Hematopoietic multipotent progenitor cell treated with erythropoietin and hydrocortisone succinate and interleukin-3 and kit ligand, for 17 days (in vitro differentiated cells): ENCODE results near the gene FAM174B.

Experiments
- DNase-seq: peaks from one replicate; pipeline ENCODE4 v3.0.0-alpha.2; 2015; ENCODE audit warnings: low spot score

The FAM174B gene

GRCh38 chr15:92655178-92655995 lies at the start of gene FAM174B:
FAM174B (minus strand) TSS chr15:92655775.
- DNase-seq, result no peak

- DNase-seq, result no peak
These were observed 40.5 kb upstream of the FAM174B start for GRCh38 chr15:92696096-92696495.

GRCh38 chr15:92693691-92694331 lies 38.2 kb upstream of the FAM174B start:
- no peak for DNase-seq

- no peak for DNase-seq
These were observed 34.8 kb upstream of the FAM174B start for GRCh38 chr15:92690395-92690794.

- no peak for DNase-seq
These were observed 32.2 kb upstream of the FAM174B start for GRCh38 chr15:92687746-92688145.

GRCh38 chr15:92687195-92687602 lies 31.6 kb upstream of the FAM174B start:
- no peak for DNase-seq

- no peak for DNase-seq
These were observed 27.9 kb upstream of the FAM174B start for GRCh38 chr15:92683511-92683834.

GRCh38 chr15:92682741-92683510 lies 27.4 kb upstream of the FAM174B start:
- DNase-seq, result no peak

GRCh38 chr15:92681141-92681631 lies 25.6 kb upstream of the FAM174B start:
- DNase-seq, result no peak

- DNase-seq, result no peak
These were observed 22.4 kb upstream of the FAM174B start for GRCh38 chr15:92677999-92678398.

- no peak for DNase-seq
These were observed 21.0 kb upstream of the FAM174B start for GRCh38 chr15:92676561-92676960.

- no peak for DNase-seq
These were observed 19.9 kb upstream of the FAM174B start for GRCh38 chr15:92675485-92675884.

GRCh38 chr15:92674347-92674746 lies 18.8 kb upstream of the FAM174B start:
- DNase-seq, result no peak

- DNase-seq, result no peak
These were observed 16.5 kb upstream of the FAM174B start for GRCh38 chr15:92672102-92672501.

- no peak for DNase-seq
These were observed 15.8 kb upstream of the FAM174B start for GRCh38 chr15:92671406-92671805.

GRCh38 chr15:92670621-92671020 lies 15.0 kb upstream of the FAM174B start:
- DNase-seq, result no peak

- no peak for DNase-seq
These were observed 13.9 kb upstream of the FAM174B start for GRCh38 chr15:92669432-92669831.

- no peak for DNase-seq
These were observed 13.0 kb upstream of the FAM174B start for GRCh38 chr15:92668620-92669019.

GRCh38 chr15:92667970-92668485 lies 12.5 kb upstream of the FAM174B start:
- no peak for DNase-seq

GRCh38 chr15:92667287-92667904 lies 11.8 kb upstream of the FAM174B start:
- DNase-seq, result no peak

- no peak for DNase-seq
These were observed 11.2 kb upstream of the FAM174B start for GRCh38 chr15:92666780-92667179.

- DNase-seq, result no peak
These were observed 9.6 kb upstream of the FAM174B start for GRCh38 chr15:92665100-92665555.
